HFF-Myc (cell line): ENCODE data around the gene SMYD2.

ENCODE experiments used
- DNase-seq: peaks from one replicate; pipeline ENCODE4 v3.0.0-alpha.2; 2011; ENCODE audit warnings: low read depth; ENCODE audit errors: extremely low read depth
- H3K4me3 ChIP-seq: replicated peaks from 2 replicates; pipeline ENCODE4 v1.5.1; 2011; ENCODE audit warnings: low read depth, mild to moderate bottlenecking, control low read depth, low read length
- CTCF ChIP-seq: IDR thresholded peaks from 2 replicates; pipeline ENCODE4 v1.5.1; 2012; ENCODE audit warnings: mild to moderate bottlenecking, low read depth, low read length, control low read depth; ENCODE audit errors: missing control alignments

SMYD2 gene

GRCh38 chr1:214281021-214281719 lies at the start of gene SMYD2:
TSS of gene SMYD2 (plus strand) at chr1:214281159. CDS start at chr1:214281255, 96 bp downstream.
- TF ChIP-seq CTCF: no peak
- peak within 1 kb of the TSS; percentile 64 for H3K4me3 ChIP-seq
- DNase-seq: no peak

GRCh38 chr1:214233856-214234634 lies 46.9 kb upstream of the SMYD2 start:
- no peak for DNase-seq
- TF ChIP-seq CTCF: no peak
- H3K4me3 ChIP-seq: no peak overlapping the region

GRCh38 chr1:214234635-214235025 lies 46.3 kb upstream of the SMYD2 start:
- H3K4me3 ChIP-seq: no peak overlapping the region
- TF ChIP-seq CTCF: no peak
- no peak for DNase-seq

- no peak overlapping the region for H3K4me3 ChIP-seq
- no peak for TF ChIP-seq CTCF
- DNase-seq: no peak
Observed at GRCh38 chr1:214236477-214236876, 44.5 kb upstream of the SMYD2 start.

GRCh38 chr1:214241060-214241459 lies 39.9 kb upstream of the SMYD2 start:
- DNase-seq: no peak
- TF ChIP-seq CTCF: no peak
- no peak overlapping the region for H3K4me3 ChIP-seq

- DNase-seq: no peak
- H3K4me3 ChIP-seq: no peak overlapping the region
- no peak for TF ChIP-seq CTCF
Observed at GRCh38 chr1:214244252-214244651, 36.7 kb upstream of the SMYD2 start.
